ENCODE results near the gene SH2D1A.

SH2D1A gene

DNA sequence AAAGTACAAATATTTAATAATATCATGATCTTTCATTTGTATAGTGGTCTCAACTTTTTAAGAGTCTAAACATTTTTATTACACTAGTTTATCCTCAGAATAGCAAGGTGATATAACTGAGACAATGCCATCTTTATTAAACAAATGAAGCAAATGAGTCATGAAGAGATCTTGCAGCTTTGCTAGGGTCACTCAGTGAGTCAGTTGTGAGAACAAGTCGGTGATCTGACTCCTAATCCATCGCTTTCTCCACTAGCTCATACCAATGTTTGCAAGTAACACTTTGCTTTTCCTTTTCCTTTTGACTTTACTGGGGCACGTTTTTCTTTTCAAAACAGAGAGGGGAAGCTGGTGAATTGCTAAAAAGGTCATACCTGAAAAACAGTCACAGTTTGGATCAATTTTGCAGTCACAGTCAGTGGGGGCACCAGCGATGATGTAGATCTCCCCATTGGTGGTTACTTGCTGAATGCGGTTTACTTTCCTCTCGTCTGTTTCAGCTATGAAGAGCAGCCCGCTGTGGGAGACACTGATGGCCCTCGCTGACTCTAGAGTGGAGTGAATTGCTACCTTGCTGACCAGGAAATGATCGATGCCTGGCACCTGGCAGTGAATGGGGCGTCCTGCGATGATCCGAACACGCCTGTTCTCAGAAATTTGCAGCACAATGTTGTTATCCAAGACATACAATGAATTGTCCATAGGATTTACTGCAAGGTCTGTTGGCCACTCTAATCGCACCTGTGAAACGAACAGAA, 75.7 kb downstream of the SH2D1A start:
- no peak for DNase-seq (ENCODE audit: low spot score)

Measured in HuH-7.5 (cell line).